Ishikawa (cell line): ENCODE data around the gene PRKAR2B.

Experiments
- CEBPB ChIP-seq: IDR thresholded peaks from 2 replicates; pipeline ENCODE4 v1.6.1; 2012
- CREB1 ChIP-seq: IDR thresholded peaks from 2 replicates; pipeline ENCODE4 v1.6.1; 2012; ENCODE audit warnings: low read depth
- EGR1 ChIP-seq: IDR thresholded peaks from 2 replicates; pipeline ENCODE4 v1.6.1; 2012
- EP300 ChIP-seq: IDR thresholded peaks from 2 replicates; pipeline ENCODE4 v1.6.1; 2012; ENCODE audit warnings: borderline replicate concordance
- FOXM1 ChIP-seq: IDR thresholded peaks from 2 replicates; pipeline ENCODE4 v1.6.1; 2012; ENCODE audit warnings: low read depth, borderline replicate concordance
- MAX ChIP-seq: IDR thresholded peaks from 2 replicates; pipeline ENCODE4 v1.6.1; 2012
- NFIC ChIP-seq: IDR thresholded peaks from 2 replicates; pipeline ENCODE4 v1.6.1; 2012
- RAD21 ChIP-seq: IDR thresholded peaks from 2 replicates; pipeline ENCODE4 v1.6.1; 2012; ENCODE audit warnings: low read depth
- REST ChIP-seq: IDR thresholded peaks from 2 replicates; pipeline ENCODE4 v1.6.1; 2012; ENCODE audit warnings: low read depth, mild to moderate bottlenecking
- TAF1 ChIP-seq: IDR thresholded peaks from 2 replicates; pipeline ENCODE4 v1.6.1; 2012; ENCODE audit warnings: low read depth, mild to moderate bottlenecking
- TCF12 ChIP-seq: IDR thresholded peaks from 2 replicates; pipeline ENCODE4 v1.6.1; 2012; ENCODE audit warnings: low read depth
- TEAD4 ChIP-seq: IDR thresholded peaks from 2 replicates; pipeline ENCODE4 v1.6.1; 2012
- USF1 ChIP-seq: IDR thresholded peaks from 2 replicates; pipeline ENCODE4 v1.6.1; 2012
- YY1 ChIP-seq: IDR thresholded peaks from 2 replicates; pipeline ENCODE4 v1.6.1; 2012; ENCODE audit warnings: low read depth

GRCh38 chr7:107160389-107160788 is 115.9 kb downstream of the PRKAR2B start:
- TF ChIP-seq USF1: no peak
- TF ChIP-seq REST: no peak
- TF ChIP-seq TAF1: no peak
- no peak for TF ChIP-seq EGR1
- no peak for TF ChIP-seq RAD21
- TF ChIP-seq EP300: no peak
- TF ChIP-seq CREB1: no peak
- no peak for TF ChIP-seq CEBPB
- no peak for TF ChIP-seq TCF12
- no peak for TF ChIP-seq MAX
- TF ChIP-seq TEAD4: no peak
- TF ChIP-seq FOXM1: no peak
- TF ChIP-seq NFIC: no peak
- TF ChIP-seq YY1: no peak
